H9 (cell line): Measurements from ENCODE around the gene BZW1. TPM values are rescaled to one million over a fixed set of nuclear protein-coding genes. Genes with fewer than 3 reads are reported as not detected.

Source experiments
- DNase-seq: peaks from one replicate; pipeline ENCODE4 v3.0.0-alpha.2; 2017
- H2AFZ ChIP-seq: one replicate; pipeline ENCODE4 v1.6.1; 2013; ENCODE audit warnings: mild to moderate bottlenecking, low read length, control low read depth, moderate library complexity
- H2AK5ac ChIP-seq: 2 replicates; pipeline ENCODE4 v1.6.1; 2013; ENCODE audit warnings: low read length, control low read depth, mixed read lengths; ENCODE audit not compliant: insufficient read length
- H2BK120ac ChIP-seq: one replicate; pipeline ENCODE4 v1.6.1; 2013; ENCODE audit warnings: low read depth, mild to moderate bottlenecking, low read length, control low read depth, inconsistent platforms; ENCODE audit not compliant: poor library complexity, severe bottlenecking
- H2BK12ac ChIP-seq: 2 replicates; pipeline ENCODE4 v1.6.1; 2013; ENCODE audit warnings: low read length, control low read depth, mixed read lengths, low read depth; ENCODE audit not compliant: insufficient read length
- H2BK15ac ChIP-seq: 2 replicates; pipeline ENCODE4 v1.6.1; 2013; ENCODE audit warnings: low read depth, low read length, control low read depth
- H2BK20ac ChIP-seq: one replicate; pipeline ENCODE4 v1.6.1; 2013; ENCODE audit warnings: low read depth, mild to moderate bottlenecking, low read length, control low read depth, inconsistent platforms; ENCODE audit not compliant: poor library complexity, severe bottlenecking
- H2BK5ac ChIP-seq: 2 replicates; pipeline ENCODE4 v1.6.1; 2013; ENCODE audit warnings: low read length, control low read depth, mixed read lengths; ENCODE audit not compliant: insufficient read length
- H3K14ac ChIP-seq: 2 replicates; pipeline ENCODE4 v1.6.1; 2013; ENCODE audit warnings: low read length, control low read depth; ENCODE audit not compliant: insufficient read depth
- H3K18ac ChIP-seq: 2 replicates; pipeline ENCODE4 v1.6.1; 2013; ENCODE audit warnings: low read depth, mild to moderate bottlenecking, mixed read lengths, low read length, control low read depth; ENCODE audit not compliant: insufficient read length
- H3K23ac ChIP-seq: 2 replicates; pipeline ENCODE4 v1.6.1; 2013; ENCODE audit warnings: low read length, control low read depth, mixed read lengths, low read depth; ENCODE audit not compliant: insufficient read length
- H3K23me2 ChIP-seq: 2 replicates; pipeline ENCODE4 v1.6.1; 2013; ENCODE audit warnings: low read depth, mild to moderate bottlenecking, mixed read lengths, low read length, control low read depth; ENCODE audit not compliant: insufficient read length, poor library complexity, severe bottlenecking
- H3K27ac ChIP-seq: 2 replicates; pipeline ENCODE4 v1.5.1; 2013; ENCODE audit warnings: low read length, control low read depth, mixed read lengths, low read depth; ENCODE audit not compliant: insufficient read length
- H3K27me3 ChIP-seq: 2 replicates; pipeline ENCODE4 v1.6.1; 2013; ENCODE audit warnings: low read length, control low read depth, inconsistent platforms; ENCODE audit not compliant: insufficient read depth
- H3K4ac ChIP-seq: 2 replicates; pipeline ENCODE4 v1.6.1; 2013; ENCODE audit warnings: low read depth, mild to moderate bottlenecking, control low read depth, inconsistent platforms, low read length, moderate library complexity
- H3K4me1 ChIP-seq: 2 replicates; pipeline ENCODE4 v1.6.1; 2013; ENCODE audit warnings: low read length, control low read depth, inconsistent platforms; ENCODE audit not compliant: insufficient read depth
- H3K4me2 ChIP-seq: 2 replicates; pipeline ENCODE4 v1.6.1; 2013; ENCODE audit warnings: low read length, control low read depth, mixed read lengths; ENCODE audit not compliant: insufficient read length, insufficient read depth
- H3K56ac ChIP-seq: 2 replicates; pipeline ENCODE4 v1.6.1; 2013; ENCODE audit warnings: low read depth, mild to moderate bottlenecking, mixed read lengths, low read length, control low read depth; ENCODE audit not compliant: insufficient read length
- H3K79me1 ChIP-seq: 2 replicates; pipeline ENCODE4 v1.6.1; 2013; ENCODE audit warnings: low read depth, mild to moderate bottlenecking, moderate library complexity, low read length, control low read depth, inconsistent platforms; ENCODE audit not compliant: insufficient read depth, poor library complexity, severe bottlenecking
- H3K79me2 ChIP-seq: 2 replicates; pipeline ENCODE4 v1.6.1; 2013; ENCODE audit warnings: low read length, control low read depth, inconsistent platforms; ENCODE audit not compliant: insufficient read depth
- H3K9ac ChIP-seq: 2 replicates; pipeline ENCODE4 v1.6.1; 2013; ENCODE audit warnings: low read length, control low read depth, mixed read lengths; ENCODE audit not compliant: insufficient read length; ENCODE audit errors: extremely low read depth
- H3K9me3 ChIP-seq: one replicate; pipeline ENCODE4 v1.6.1; 2013; ENCODE audit warnings: low read depth, low read length, inconsistent platforms; ENCODE audit not compliant: control insufficient read depth
- H3T11ph ChIP-seq: one replicate; pipeline ENCODE4 v1.6.1; 2013; ENCODE audit warnings: mild to moderate bottlenecking, low read length, control low read depth, inconsistent platforms
- H4K20me1 ChIP-seq: one replicate; pipeline ENCODE4 v1.6.1; 2013; ENCODE audit not compliant: control insufficient read depth, insufficient read length, insufficient read depth
- H4K5ac ChIP-seq: 2 replicates; pipeline ENCODE4 v1.6.1; 2013; ENCODE audit warnings: low read depth, mild to moderate bottlenecking, mixed read lengths, low read length, control low read depth; ENCODE audit not compliant: insufficient read length
- H4K8ac ChIP-seq: replicated peaks from 2 replicates; pipeline ENCODE4 v1.6.1; 2013; ENCODE audit warnings: low read length, control low read depth, mixed read lengths, low read depth; ENCODE audit not compliant: insufficient read length
- H4K91ac ChIP-seq: 2 replicates; pipeline ENCODE4 v1.6.1; 2013; ENCODE audit warnings: low read depth, mild to moderate bottlenecking, moderate library complexity, mixed read lengths, low read length, control low read depth; ENCODE audit not compliant: insufficient read length
- H3K27ac Mint-ChIP-seq, 3 experiments: 2 replicates in 2 of 3; 3 replicates in 1 of 3; pipeline ENCODE4 v1.8.0; 2020 to 2021; ENCODE audit warnings: mixed read lengths in 3 of 3, mild to moderate bottlenecking in 1 of 3, moderate library complexity in 1 of 3
- H3K27me3 Mint-ChIP-seq: 2 replicates; pipeline ENCODE4 v1.8.0; 2021; ENCODE audit warnings: low read depth, mild to moderate bottlenecking, moderate library complexity, mixed read lengths
- H3K36me3 Mint-ChIP-seq, 3 experiments: 2 replicates in 2 of 3; 3 replicates in 1 of 3; pipeline ENCODE4 v1.8.0; 2020 to 2021; ENCODE audit warnings: low read depth in 3 of 3, mixed read lengths in 3 of 3; ENCODE audit not compliant: insufficient read depth in 1 of 3
- H3K4me1 Mint-ChIP-seq, 2 experiments: 2 replicates each; pipeline ENCODE4 v1.8.0; 2020; ENCODE audit warnings: mixed read lengths in 2 of 2
- H3K4me3 Mint-ChIP-seq, 2 experiments: 2 replicates in 1 of 2; 3 replicates in 1 of 2; pipeline ENCODE4 v1.8.0; 2020 to 2021; ENCODE audit warnings: mild to moderate bottlenecking in 2 of 2, mixed read lengths in 2 of 2, moderate library complexity in 1 of 2
- H3K9me3 Mint-ChIP-seq, 2 experiments: 2 replicates in 1 of 2; 3 replicates in 1 of 2; pipeline ENCODE4 v1.8.0; 2020; ENCODE audit warnings: mild to moderate bottlenecking in 2 of 2, mixed read lengths in 2 of 2, moderate library complexity in 1 of 2
- WGBS: extraction: QIAGEN DNeasy Blood & Tissue Kit; methylation state at CpG from one replicate; pipeline ENCODE4 v1.1.7; 2013; ENCODE audit warnings: missing lambda C conversion rate, low lambda C conversion rate, mixed read lengths; ENCODE audit not compliant: insufficient read length; ENCODE audit errors: extremely low coverage; 5-methylcytosine and 5-hydroxymethylcytosine counted together
- total RNA-seq: library from RNA; stranded (reverse); gene quantifications from 2 replicates; pipeline ENCODE4 v1.2.1, GENCODE V29; 2021
- TF ChIP-seq, protein P1 (sequence below): fragments of 200-600 bp; sonication (generic); conservative IDR thresholded peaks from 3 replicates; pipeline ENCODE4 v1.8.0; 2021; ENCODE audit warnings: antibody characterized with exemption, mild to moderate bottlenecking

Gene BZW1
- total RNA-seq, 1 experiment from 2014 or later, result 370 TPM

DNA sequence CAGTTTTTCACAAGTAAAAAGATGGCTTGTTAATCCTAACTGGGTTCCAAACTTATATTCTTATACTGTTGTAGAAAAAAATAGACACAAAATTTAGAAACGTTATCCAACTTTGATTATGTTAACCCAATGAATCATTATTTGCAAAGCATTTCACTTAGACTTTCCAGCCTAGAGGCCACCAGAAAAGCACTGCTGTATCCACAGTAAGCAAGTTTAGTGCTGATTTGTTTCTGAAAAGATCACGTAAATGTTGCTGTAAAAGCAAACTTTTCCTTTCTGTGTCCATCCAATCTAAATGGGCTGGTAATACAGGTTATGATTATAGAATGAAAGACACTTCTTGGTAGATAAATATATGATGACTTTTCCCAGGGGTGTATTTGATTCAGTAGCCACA is 17.6 kb upstream of the BZW1 start:
- H3K79me2 ChIP-seq, result no peaks in the 10 kb centered on the region
- Mint-ChIP-seq H3K27me3 (peaks cover 1% of the 10 kb centered on the region; the same call in 1 of the 2 replicates), H3K27ac (no peak overlapping the region), H3K4me3 (no peak overlapping the region), H3K4me1 (peaks cover 27 to 34% of the 10 kb centered on the region in 2 experiments), H3K9me3 (no peaks in the 10 kb centered on the region; a peak in 1 of 5 replicates), H3K36me3 (no peaks in the 10 kb centered on the region)
- no peak overlapping the region for H2AK5ac ChIP-seq
- peaks cover 3% of the 10 kb centered on the region; the same call in 1 of the 2 replicates for H3K4me1 ChIP-seq
- no peaks in the 10 kb centered on the region for H4K20me1 ChIP-seq
- H3K56ac ChIP-seq, result no peak overlapping the region
- H3K23ac ChIP-seq, result no peak overlapping the region
- H2BK12ac ChIP-seq, result no peak overlapping the region
- no peaks in the 10 kb centered on the region for H3K23me2 ChIP-seq
- no peak overlapping the region for H2AFZ ChIP-seq
- H2BK5ac ChIP-seq, result no peak overlapping the region
- H3K27ac ChIP-seq, result no peak overlapping the region
- no peaks in the 10 kb centered on the region for H3K27me3 ChIP-seq
- TF ChIP-seq, protein P1, sequence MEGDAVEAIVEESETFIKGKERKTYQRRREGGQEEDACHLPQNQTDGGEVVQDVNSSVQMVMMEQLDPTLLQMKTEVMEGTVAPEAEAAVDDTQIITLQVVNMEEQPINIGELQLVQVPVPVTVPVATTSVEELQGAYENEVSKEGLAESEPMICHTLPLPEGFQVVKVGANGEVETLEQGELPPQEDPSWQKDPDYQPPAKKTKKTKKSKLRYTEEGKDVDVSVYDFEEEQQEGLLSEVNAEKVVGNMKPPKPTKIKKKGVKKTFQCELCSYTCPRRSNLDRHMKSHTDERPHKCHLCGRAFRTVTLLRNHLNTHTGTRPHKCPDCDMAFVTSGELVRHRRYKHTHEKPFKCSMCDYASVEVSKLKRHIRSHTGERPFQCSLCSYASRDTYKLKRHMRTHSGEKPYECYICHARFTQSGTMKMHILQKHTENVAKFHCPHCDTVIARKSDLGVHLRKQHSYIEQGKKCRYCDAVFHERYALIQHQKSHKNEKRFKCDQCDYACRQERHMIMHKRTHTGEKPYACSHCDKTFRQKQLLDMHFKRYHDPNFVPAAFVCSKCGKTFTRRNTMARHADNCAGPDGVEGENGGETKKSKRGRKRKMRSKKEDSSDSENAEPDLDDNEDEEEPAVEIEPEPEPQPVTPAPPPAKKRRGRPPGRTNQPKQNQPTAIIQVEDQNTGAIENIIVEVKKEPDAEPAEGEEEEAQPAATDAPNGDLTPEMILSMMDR, result no peak
- WGBS, result no CpG with 5 or more reads among the region's 2 CpGs
- H3K4me2 ChIP-seq, result no peak overlapping the region
- H3K14ac ChIP-seq, result no peak overlapping the region
- H3K9me3 ChIP-seq, result no peaks in the 10 kb centered on the region
- H3K9ac ChIP-seq, result no peak overlapping the region
- H2BK20ac ChIP-seq, result no peak overlapping the region
- no peak overlapping the region for H3K18ac ChIP-seq
- H3K4ac ChIP-seq, result no peak overlapping the region
- no peak for DNase-seq
- H4K8ac ChIP-seq, result no peak overlapping the region
- no peaks in the 10 kb centered on the region for H3K79me1 ChIP-seq
- no peak overlapping the region for H3T11ph ChIP-seq
- H2BK120ac ChIP-seq, result no peak overlapping the region
- H4K5ac ChIP-seq, result no peak overlapping the region
- no peak overlapping the region for H2BK15ac ChIP-seq
- H4K91ac ChIP-seq, result no peak overlapping the region
